Activated T-cell treated with anti-CD3 and anti-CD28 coated beads for 24 hours (primary cell): ENCODE results near the gene SYT3.
"Not testable (repeated sequence)": the region's sequence is repeated elsewhere in the genome, so short reads cannot be mapped to it uniquely, and the experiment has no call there.

Source experiments
- DNase-seq: peaks from one replicate; pipeline ENCODE4 v3.0.0-alpha.2; 2020; ENCODE audit warnings: low read depth

The SYT3 gene

DNA sequence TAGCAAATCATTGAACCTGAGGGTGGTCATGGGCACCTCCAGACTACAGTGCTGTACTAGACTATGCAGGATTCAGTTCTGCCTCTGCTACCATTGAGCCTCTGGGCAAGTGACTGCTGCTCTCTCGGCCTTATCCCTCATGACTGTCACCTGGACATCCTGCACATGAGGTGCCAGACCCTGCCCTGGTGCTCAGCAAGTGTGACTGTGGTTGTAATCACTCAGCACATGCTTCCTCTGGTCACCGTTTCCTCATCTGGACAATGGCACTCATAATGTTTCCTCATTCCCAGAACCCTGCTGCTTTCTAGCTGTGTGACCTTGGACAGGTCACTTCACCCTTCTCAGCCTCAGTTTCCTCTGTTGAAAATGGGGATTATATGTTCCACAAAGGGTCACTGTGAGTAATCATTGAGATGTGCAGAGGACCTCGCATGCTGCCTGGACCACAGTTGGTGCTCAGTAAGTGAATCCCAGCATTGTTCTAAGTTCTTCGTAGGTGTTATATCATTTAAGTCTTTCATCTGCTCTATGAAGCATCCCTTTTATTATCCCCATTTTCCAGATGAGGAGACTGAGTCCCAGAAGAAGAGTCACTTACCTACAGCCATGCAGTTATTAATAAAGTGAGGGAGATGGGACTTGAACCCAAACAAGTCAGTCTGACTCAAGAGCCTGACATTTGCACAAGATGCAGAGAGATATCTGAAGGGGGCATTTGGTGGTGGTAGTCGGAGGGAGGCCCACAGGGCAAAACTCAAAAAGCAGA is 3.2 kb downstream of the SYT3 start:
- no peak for DNase-seq

DNA sequence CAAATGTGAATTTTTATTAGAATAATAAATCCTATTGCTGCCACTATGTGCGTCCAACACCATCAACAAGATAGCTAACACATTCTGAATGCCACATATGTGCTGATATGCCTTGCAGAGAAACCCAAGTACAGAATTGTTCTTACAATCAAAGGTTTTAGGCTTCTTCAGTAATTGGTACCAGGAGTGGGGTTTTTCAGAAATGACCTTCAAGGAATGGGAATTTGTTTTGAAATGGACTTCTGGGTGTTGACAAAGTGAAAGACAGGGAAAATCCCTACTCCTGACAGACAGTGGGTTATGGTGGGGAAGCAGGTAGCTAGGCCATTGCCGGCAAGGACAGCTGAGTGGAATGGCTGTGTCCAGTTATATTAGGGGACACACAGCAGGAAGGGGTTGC is 5.7 kb downstream of the SYT3 start:
- no peak for DNase-seq

DNA sequence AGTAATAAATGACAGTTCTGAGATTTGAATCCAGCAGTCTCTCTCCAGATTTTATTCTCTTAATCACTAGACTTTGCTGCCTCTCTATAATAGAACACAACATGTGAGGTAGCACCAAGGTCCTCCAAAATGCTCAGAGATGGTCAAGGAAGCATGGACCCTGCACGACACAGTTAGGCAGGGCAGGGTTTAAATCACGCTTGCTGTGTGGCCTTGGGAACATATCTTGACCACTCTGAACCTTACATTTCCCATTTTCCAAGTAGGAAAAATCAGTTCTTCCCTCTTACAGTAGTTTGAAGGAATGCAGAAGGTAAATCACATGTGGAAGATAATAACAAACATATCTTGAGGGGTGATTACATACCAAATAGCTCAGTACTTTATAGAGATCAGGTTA is 6.3 kb downstream of the SYT3 start:
- no peak for DNase-seq

DNA sequence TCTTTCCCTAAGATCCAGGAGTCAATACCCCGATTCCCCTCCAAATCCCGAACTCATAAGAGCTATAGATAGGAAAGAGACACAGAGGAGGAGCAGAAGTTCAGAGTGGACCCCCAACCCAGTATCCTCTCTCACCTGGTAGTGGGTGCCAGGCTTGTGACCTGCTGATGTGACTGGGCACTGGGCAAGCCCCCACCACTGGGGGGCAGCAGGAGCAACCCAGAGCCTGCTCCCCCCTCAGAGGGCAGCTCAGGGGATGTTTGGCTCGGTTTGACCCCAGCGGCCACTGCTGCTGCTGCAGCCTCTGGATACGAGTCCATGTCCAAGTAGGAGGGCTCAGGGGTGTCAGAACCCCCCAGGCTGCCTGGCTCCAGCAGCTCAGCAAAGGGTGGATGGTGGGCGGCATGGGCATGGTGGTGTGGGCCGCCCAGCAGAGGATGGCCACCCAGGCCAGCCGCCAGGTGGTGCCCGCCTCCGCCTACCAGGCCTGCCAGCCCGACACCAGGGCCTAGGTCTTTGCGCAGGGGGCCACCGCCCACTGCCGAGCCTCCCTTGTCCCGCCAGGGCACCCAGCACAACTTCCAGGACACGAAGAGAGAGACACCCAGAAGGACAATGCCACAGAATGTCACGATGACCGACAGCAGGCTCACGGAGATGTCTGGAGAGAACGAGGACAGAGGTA is 7.4 kb downstream of the SYT3 start:
- no peak for DNase-seq

DNA sequence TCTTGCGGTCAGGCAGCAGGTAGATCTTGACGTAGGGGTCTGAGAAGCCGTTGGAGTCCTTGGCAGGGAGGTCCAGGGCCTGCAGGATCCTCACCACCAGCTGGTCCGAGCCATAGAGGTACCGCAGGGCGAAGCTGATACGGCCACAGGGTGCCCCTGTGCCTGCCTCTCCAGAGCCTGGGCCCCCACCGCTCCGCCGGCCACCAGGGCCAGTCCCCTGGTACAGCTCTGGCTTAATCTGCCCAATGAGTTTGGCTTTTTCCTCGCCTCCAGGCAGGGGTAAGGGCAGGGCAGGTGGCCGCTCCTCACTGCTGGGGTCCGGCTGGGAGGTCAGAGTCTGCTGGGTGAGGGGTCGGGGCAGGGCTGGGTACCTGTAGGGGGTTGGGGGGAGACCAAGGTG is 9.9 kb downstream of the SYT3 start:
- no peak for DNase-seq

DNA sequence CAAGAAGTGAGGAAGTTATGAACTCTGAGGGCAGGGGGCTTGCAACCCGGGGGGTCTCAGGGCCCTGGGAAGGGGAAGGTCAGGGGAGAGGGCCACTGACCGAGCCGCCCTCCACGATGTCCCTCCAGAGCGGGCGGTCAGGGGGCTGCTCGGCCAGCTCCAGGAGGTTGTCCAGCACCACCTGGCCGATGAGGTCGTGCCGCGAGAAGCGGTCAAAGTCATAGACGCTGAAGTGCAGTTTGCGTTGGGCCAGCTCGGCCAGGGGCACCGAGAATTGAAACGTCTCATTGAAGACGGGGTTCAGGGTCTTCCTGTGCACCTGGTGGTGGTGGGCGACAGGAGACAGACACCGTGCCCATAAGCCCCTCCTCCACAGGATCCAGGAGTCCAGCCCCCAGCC is 10.5 kb downstream of the SYT3 start:
- DNase-seq = no peak

DNA sequence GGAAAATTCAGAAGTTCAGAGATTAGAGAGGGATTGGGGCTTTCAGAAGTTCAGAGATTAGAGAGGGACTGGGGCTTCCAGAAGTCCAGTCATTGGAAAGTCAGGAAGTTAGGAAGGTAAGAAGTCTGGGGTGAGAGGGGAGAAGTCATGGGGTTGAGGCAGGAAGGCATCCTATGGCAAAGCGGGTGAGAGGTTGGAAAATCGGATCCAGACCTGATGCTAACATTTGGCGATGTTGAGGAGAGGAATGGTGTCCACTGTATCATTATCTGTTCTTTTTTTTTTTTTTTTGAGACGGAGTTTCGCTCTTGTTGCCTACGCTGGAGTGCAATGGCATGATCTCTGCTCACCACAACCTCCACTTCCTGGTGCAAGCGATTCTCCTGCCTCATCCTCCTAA is 11.1 kb downstream of the SYT3 start:
- no peak for DNase-seq

DNA sequence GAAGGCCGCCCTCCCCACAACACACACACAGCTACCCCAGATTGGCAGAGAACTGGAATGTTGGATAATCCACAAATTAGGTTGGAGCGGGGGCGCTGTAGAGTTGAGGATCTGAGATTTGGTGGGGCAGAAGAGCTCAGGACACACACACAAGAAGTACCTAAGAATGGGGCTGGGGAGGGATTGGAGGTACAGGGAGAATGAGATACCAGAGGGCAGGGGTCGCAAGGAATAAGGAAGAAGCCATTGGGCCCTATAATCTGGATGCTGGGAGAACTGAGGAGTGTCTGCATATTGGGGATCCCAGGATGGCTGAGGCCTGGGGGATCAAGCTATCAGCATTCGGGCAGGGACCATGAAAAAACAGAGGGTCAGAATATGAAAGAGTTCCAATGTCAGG is 11.5 kb downstream of the SYT3 start:
- no peak for DNase-seq

DNA sequence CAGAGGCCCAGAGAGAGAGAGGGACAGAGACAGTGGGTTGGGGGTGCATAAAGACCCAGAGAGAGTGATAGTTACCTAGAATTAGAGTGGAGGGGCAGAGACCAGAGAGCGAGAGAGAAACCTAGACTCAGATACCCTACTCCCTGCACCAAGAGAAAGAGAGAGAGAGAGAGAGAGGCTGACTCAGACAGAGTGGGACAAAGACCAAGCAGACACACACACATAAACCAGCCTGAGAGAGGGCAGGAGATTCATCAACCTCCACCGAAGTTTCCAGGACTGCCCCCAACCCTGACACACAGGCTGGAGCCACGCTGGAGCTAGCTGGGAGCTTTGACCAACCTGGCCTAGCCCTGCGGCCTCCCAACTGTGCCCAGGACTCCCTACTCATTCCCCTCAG is 12.9 kb downstream of the SYT3 start:
- DNase-seq = no peak

DNA sequence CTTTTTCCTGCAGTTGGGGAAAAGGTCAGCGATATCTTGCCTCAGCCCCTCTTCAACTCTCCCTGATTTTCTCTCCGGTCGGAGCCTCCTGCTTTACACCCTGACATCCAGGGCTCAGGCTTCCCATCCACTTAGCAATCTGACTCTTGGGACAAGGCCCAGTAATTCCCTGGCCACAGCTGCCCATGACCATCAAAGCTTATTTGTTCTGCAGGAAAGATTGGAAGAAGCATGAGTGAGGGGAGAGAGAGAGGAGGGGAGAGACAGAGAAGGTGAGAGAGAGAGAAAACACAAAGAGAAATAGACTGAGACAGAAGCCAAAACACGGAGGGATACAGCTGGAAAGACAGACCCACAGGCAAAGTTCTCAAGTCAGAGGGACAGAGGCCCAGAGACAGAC is 13.7 kb downstream of the SYT3 start:
- DNase-seq = no peak

DNA sequence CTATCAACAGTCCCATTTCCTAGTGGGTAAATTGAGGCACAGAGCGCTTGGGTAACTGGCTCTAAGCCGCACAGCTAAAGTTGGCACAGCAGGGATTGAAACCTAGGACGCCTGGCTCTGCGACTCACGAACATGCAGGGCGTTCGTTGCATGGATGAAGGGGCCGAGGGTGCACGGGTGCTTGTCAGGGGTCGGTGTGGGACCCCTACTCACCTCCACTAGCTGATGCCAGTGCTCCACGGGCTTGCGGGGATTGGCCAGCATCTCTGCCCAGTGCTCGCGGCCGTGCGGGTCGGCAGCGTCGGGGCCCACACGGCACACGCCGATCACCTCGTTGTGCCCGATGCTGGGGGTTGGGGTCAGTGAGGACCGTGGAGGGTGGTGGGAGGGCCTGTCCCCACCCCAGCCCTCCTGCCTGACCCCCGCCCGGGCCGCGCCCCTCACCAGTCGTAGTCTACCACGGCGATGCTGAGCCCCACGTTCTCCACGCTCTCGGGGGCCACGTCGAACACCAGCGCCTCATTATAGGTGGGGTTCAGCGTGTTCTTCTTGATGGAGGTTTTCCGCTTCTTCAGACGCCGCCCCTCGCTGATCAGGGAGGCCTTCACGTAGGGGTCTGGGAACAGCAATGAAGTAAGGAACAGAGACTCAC is 14.6 kb downstream of the SYT3 start:
- DNase-seq = no peak

DNA sequence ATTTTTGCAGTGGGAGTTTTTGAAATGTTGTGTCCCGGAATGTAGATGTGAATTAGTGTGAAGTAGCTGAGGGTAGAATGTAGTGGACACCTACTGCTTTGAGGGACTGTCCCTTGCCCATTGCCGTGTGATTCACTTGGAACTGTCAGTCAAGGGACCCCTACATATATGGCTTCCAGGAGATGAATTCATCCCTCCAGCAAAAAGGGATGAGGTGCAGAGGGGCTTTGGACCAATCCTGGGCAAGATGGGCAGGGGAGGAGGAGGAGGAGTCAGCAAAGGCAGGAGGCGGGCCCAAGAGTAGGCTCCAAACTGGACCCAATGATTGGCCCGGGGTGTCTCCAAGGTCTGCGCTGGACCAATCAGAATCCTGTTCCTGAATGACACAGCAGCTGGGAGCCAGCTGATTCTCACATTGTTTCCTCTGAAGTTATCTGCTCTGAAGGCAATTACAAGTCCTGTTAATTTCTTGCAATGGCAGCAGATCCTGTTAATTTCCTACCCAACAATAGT is 19.2 kb downstream of the SYT3 start:
- not testable (repeated sequence) for DNase-seq

DNA sequence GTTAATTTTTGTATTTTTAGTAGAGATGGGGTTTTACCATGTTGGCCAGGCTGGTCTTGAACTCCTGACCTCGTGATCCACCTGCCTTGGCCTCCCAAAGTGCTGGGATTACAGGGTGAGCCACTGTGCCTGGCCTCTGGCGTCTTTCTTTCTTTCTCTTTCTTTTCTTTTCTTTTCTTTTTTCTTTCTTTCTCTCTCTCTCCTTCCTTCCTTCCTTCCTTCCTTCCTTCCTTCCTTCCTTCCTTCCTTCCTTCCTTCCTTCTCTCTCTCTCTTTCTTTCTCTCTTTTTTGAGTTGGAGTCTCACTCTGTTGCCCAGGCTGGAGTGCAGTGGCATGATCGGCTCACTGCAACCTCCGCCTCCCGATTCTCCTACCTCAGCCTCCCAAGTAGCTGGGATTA is 20.5 kb downstream of the SYT3 start:
- not testable (repeated sequence) for DNase-seq

DNA sequence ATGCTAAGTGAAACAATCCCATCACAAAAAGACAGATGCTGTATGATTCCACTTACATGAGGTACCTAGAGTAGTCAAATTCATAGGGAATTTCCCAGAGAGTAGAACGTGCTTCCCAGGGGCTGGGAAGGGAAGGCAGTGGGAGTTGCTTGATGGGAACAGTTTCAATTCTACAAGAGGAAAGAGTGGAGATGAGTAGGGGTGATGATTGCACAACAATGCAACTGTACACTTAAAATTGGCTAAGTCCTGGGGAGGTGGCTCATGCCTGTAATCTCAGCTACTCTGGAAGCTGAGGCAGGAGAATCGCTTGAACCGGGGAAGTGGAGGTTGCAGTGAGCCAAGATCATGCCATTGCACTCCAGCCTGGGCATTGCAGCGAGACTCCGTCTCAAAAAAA is 21.3 kb downstream of the SYT3 start:
- DNase-seq = not testable (repeated sequence)

DNA sequence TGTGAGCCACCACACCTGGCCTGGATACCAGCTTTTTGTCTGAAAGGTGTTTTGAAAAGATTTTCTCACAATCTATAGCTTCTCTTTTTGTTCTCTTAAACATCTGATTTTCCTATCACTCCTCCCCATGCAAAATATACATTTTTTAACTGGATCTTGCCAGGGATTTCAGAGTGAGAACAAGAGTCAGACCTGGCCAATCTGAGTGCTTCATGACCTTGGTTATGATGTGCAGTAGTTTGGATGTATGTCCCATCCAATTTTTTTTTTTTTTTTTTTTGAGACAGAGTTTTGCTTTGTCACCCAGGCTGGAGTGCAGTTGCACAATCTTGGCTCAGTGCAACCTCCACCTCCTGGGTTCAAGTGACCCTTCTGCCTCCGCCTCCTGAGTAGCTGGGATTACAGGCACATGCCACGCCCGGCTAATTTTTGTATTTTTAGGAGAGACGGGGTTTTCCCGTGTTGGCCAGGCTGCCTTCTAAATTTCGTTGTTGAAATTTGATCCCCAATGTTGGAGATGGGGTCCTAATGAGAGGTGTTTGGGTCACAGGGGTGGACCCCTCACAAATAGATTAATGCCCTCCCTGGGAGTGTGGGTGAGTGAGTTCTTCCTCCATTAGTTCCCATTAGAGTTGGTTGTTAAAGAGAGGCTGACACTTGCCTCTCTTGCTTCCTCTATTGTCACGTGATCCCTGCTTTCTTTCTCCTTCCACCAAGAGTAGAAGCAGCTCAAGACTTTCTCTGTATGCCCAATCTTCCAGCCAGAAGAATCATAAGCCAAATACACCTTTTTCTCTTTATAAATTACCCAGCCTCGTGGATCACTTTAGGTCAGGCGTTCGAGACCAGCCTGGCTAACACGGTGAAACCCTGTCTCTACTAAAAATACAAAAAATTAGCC is 26.9 kb downstream of the SYT3 start:
- DNase-seq = not testable (repeated sequence)

DNA sequence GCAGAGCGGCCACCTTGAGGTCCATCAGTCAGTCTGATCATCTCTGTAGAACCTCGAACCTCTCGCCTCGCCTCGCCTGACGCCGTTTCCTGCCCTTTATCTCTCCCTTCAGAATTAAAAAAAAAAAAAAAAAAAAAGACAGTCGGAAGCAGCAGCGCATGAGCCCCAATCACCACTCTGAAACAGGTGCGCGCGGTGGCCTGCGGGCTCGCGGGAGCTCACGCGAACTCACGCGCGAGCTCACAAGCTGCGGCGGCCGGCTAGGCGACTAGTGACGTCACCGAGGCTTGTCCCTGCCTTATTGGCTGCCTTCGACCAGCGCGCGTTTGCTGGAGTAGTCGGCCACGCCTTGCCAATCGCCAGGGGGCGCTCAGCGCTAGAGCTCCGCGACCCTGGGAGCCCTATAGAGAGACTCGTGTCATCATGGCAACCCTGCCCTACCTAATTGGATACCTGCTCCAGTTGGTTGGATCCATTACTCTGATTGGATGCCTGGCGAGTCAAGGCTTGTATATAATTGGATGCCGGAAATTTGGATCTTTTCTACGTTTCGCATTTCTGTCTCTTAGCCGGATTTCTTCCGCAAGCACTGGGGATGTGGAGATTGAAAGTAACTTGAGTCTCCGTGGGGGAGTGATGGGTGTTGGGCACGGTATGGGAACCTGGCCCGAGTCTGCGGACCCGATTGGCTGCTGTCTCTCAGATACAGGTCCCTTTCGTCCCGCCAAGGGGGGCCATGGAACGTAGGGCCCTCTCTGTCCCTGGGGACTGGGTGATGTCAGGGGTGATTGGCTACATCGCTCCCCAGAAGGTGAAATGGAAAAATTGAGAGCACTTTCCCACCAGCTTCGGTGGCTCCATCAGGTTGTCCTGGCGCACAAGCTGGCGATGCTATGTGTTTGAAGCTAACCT is 31.6 kb downstream of the SYT3 start:
- peak; percentile 78 for DNase-seq

DNA sequence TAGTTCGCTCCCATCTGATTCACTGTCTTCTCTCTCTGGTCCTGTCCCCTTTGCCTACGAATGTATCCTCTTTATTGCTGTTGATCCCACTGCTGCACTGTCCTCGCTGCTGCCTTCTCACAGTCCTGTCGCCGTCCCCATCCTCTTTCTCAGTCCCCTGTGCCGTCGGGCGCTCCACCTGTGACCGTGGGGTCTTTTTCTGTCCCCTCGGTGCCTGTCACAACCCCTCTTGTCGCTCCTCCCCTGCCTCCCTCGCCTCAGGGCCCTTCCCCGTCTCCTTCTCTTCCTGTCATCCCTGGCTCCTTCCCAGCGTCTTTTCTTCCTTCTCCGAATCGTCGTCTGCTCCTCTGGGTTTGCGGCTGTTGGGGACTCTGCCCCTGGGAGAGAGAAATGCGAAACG is 32.3 kb downstream of the SYT3 start:
- DNase-seq = no peak

DNA sequence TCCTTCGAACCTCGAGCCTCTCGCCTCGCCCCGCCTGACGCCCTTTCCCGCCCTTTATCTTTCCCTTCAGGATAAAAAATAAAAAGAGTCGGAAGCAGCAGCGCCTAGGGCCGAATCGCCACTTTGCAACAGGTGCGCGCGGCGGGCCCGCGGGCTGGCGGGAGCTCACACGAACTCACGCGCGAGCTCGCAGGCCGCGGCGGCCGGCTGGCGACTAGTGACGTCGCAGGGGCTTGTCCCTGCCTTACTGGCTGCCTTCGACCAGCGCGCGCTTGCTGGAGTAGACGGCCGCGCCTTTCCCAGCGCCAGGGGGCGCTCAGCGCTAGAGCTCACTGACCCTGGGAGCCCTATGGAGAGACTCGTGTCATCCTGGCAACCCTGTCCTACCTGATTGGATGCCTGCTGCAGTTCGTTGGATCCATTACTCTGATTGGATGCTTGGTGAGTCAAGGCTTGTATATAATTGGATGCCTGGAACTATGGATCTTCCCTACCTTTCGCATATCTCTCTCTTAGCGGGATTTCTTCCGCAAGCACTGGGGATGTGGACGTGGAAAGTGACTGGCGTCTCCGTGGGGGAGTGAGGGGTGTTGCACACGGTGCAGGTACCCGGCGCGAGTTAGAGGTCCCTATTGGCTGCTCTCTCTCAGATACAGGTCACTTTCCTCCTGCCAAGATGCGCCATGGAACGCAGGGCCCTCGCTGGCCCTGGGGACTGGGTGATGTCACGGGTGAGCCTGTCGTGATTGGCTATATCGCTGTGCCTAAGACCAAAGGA is 33.4 kb downstream of the SYT3 start:
- not testable (repeated sequence) for DNase-seq

DNA sequence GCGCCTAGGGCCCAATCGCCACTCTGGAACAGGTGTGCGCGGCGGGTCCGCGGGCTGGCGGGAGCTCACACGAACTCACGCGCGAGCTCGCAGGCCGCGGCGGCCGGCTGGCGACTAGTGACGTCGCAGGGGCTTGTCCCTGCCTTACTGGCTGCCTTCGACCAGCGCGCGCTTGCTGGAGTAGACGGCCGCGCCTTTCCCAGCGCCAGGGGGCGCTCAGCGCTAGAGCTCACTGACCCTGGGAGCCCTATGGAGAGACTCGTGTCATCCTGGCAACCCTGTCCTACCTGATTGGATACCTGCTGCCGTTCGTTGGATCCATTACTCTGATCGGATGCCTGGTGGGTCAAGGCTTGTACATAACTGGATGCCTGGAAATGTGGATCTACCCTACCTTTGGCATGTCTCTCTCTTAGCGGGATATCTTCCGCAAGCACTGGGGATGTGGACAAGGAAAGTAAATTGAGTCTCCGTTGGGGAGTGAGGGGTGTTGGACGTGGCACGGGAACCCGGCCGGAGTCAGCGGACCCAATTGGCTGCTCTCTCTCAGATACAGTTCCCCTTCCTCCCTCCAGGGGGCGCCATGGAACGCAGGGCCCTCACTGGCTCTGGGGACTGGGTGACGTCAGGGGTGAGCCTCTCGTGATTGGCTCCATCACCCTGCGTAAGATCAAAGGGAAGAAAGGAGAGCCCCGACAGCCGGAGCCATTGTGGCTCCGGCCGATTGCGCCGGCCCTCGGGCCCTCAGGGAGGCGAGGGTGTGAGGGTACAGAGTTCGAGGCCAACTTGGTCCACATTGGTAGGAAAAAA is 35.2 kb downstream of the SYT3 start:
- DNase-seq = not testable (repeated sequence)
